Astrocyte of the spinal cord (primary cell): ENCODE measurements around the gene ZNF552.
A peak's percentile ranks its signal among the peaks of the same experiment; 100 is the strongest.

Experiments used
- DNase-seq: peaks from one replicate; pipeline ENCODE4 v3.0.0; 2011; ENCODE audit warnings: low read depth, low spot score
- H3K4me3 ChIP-seq: 2 replicates; pipeline ENCODE4 v1.5.1; 2011; ENCODE audit warnings: low read depth, mild to moderate bottlenecking, low read length, moderate library complexity
- in situ Hi-C: cut with HindIII; loops from 2 replicates; pipeline ENCODE4 v1.10.0; 2017; ENCODE audit warnings: low sequenced_read_pairs
- TF ChIP-seq, protein P1 (sequence below): IDR thresholded peaks from 2 replicates; pipeline ENCODE4 v1.5.1; 2012; ENCODE audit warnings: low read depth, mild to moderate bottlenecking, low read length, inconsistent platforms

Gene ZNF552

DNA sequence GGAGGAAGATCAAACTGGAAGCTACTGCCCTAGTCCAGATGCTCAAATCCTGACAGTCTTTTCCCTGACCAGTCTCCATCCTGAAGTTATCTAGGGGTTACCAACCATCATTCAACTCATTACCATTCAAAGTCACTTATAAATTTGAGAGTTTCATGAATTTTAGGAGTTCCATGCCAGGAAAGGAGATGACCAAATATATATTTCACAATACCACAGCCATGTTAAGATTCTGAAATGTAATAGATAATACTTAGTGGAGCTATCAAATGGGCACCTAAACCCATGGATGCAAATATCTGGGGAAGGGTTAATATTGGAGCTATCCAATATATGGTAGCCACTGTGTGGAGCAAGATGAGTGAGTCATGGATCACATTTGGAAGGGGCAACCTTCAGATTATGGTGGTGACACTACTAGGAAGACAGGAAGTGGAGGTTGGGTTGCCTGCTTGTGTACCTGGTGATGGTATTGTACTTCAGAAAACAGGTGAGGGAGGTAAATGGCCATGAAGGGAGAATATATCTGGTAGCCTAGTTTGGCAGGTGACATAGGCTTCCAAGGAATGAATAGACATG is 26.5 kb downstream of the ZNF552 start:
- H3K4me3 ChIP-seq = no peak overlapping the region
- in situ Hi-C loops = no loop called here
- DNase-seq = no peak
- TF ChIP-seq, protein P1, sequence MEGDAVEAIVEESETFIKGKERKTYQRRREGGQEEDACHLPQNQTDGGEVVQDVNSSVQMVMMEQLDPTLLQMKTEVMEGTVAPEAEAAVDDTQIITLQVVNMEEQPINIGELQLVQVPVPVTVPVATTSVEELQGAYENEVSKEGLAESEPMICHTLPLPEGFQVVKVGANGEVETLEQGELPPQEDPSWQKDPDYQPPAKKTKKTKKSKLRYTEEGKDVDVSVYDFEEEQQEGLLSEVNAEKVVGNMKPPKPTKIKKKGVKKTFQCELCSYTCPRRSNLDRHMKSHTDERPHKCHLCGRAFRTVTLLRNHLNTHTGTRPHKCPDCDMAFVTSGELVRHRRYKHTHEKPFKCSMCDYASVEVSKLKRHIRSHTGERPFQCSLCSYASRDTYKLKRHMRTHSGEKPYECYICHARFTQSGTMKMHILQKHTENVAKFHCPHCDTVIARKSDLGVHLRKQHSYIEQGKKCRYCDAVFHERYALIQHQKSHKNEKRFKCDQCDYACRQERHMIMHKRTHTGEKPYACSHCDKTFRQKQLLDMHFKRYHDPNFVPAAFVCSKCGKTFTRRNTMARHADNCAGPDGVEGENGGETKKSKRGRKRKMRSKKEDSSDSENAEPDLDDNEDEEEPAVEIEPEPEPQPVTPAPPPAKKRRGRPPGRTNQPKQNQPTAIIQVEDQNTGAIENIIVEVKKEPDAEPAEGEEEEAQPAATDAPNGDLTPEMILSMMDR = no peak

DNA sequence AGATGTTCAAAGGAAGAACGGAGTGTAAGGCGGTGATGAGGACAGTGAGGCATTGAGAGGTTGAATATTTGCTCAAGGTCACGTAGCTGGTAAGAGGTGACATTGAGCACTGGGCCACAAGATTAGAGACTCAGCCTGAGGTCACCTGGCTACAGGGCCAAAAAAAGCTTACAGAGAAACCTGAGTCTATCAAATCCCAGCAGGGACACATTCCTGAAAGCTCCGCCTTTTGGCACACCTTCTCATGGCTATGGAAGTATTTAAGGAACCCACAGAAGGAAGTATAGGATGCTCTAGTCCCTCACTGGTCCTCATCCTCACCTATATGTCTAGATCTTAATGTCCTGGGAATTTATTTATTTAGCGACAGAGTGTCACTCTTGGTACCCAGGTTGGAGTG is 27.8 kb downstream of the ZNF552 start:
- DNase-seq = no peak
- no peak overlapping the region for H3K4me3 ChIP-seq
- in situ Hi-C loops = no loop called here
- TF ChIP-seq, protein P1 = no peak

DNA sequence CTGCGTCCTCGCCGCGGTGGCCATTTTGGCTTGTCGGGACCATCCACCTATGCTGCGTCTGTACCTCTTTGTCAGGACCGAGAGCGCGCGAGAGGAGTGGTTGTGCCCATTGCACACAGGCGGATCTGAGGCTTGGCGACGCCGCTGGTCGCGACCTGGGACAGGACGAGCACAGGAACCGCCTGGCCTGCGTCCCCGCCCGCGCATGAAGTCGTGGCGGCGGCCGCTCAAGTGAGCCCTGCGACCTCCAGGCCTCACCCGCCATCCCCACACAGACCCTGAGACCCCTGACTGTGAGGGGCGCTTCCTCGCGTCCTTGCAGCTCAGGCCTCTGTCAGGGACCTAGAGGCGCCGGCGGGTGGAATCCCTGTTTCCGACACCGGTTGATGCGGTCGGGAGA is 28.4 kb downstream of the ZNF552 start:
- TF ChIP-seq, protein P1 = no peak
- no peak overlapping the region for H3K4me3 ChIP-seq
- DNase-seq = no peak
- in situ Hi-C loops = no loop called here

DNA sequence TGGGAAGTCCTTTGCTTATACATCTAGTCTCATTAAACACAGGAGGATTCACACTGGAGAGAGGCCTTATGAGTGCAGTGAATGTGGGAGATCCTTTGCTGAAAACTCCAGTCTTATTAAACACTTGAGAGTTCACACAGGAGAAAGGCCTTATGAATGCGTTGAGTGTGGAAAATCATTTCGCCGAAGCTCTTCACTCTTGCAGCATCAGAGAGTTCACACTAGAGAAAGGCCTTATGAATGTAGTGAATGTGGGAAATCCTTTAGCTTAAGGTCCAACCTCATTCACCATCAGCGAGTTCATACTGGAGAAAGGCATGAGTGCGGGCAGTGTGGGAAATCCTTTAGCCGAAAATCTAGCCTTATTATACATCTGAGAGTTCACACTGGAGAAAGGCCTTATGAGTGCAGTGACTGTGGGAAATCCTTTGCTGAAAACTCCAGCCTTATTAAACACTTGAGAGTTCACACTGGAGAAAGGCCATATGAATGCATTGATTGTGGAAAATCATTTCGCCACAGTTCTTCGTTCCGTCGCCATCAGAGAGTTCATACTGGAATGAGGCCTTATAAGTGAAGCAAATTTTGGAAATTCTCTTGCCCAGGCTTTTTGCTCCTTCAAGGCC is 35.4 kb downstream of the ZNF552 start:
- TF ChIP-seq, protein P1 = no peak
- no peak overlapping the region for H3K4me3 ChIP-seq
- DNase-seq = peak; percentile 13
- in situ Hi-C loops = no loop called here

DNA sequence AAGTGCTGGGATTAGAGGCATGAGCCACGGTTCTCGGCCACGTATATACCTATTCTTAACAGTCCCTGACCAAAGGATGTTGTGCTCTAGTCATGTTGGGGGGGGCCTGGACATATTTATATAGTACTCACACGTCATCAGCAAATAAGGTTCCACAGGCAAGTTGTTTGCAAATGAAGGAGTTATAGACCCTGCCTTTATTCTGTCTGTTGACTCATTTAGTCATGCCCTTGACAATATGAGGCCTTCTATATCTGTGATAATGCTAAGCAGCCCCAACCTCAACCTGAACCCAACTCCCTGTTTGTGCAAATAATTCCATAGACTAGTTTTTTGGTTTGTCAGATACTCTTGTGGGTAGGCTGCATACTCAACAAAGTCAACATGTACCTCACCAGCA is 36.4 kb downstream of the ZNF552 start:
- TF ChIP-seq, protein P1 = no peak
- H3K4me3 ChIP-seq = no peak overlapping the region
- no peak for DNase-seq
- in situ Hi-C loops = no loop called here

DNA sequence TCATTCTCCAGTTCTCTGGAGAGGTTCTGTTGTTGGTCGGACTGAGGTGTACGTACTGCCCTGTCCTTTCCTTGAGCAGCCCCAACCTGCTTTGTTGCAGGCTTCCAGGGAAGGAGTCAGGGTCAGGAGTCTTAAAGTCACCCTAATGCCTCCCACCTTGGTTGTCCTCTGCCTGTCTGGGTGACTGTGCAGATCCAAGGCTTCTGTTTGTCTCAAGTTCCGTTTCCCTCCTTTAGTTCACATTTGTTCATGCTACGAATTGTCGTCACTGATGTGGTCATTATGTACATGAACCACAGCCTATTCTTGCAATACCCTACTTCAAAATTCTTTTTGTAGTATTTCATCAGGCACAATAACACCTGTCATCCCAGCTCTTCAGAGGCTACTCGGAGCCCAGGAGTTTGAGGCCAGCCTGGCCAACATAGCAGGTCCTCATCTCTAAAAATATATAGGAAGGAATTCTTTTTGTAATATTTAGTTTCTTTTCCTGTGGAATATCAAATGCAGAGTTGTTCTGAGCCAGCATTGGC is 37.9 kb downstream of the ZNF552 start:
- TF ChIP-seq, protein P1 = no peak
- no peak for DNase-seq
- in situ Hi-C loops = no loop called here
- H3K4me3 ChIP-seq = no peak overlapping the region
